Stromal cell of bone marrow (primary cell): ENCODE results near the gene RPL13.

Experiments
- DNase-seq: peaks from one replicate; pipeline ENCODE4 v3.0.0-alpha.2; 2012; ENCODE audit warnings: low read depth

The RPL13 gene

GRCh38 chr16:89545044-89545830 is 15.2 kb upstream of the RPL13 start:
- no peak for DNase-seq

GRCh38 chr16:89545831-89546574 is 14.5 kb upstream of the RPL13 start:
- DNase-seq = no peak

- no peak for DNase-seq
These were observed 13.7 kb upstream of the RPL13 start for GRCh38 chr16:89546781-89547180.

DNA sequence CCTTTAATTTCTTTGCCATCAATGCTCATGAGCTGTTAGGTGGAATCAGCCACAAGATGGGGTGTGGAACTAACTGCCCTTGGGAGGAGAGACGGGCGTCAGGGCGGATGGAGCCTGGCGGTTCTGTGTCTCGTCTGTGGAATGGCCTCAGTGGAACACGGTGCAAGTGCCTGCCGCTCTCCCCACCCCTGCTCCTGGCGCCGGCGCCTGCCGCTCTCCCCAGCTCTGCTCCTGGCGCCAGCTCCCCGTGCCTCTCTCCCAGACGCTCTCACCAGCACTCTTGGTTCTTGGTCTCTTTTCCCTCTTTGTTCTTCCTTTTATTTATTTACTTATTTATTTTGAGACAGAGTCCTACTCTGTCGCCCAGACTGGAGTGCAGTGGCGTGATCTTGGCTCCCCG is 13.2 kb upstream of the RPL13 start:
- DNase-seq = no peak

GRCh38 chr16:89547860-89548259 is 12.6 kb upstream of the RPL13 start:
- no peak for DNase-seq

- no peak for DNase-seq
These were observed 12.0 kb upstream of the RPL13 start for GRCh38 chr16:89548344-89549006.

GRCh38 chr16:89549007-89549700 is 11.3 kb upstream of the RPL13 start:
- no peak for DNase-seq

DNA sequence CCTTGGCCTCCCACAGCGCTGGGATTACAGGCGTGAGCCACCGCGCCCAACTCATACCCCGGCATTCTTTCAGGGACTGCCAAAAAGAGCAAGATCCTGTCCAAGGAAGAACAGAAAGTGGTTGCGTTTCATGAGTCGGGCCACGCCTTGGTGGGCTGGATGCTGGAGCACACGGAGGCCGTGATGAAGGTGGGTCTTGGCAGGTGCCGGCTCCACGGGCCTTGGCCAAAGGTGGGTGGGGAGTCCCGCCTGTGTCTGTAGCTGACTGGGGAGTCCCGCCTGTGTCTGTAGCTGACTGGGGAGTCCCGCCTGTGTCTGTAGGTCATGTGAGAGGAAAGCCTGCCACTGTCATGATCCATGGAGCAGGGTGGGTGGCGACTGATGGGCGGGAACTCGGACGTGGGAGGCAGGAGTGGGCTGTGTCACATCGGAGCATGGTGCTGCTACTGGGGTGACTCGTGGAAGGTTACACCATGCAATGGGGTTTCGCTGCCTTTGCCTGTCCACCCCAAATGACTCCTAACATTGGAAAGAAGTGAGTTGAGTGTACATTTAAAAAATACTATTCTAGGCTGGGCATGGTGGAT is 10.0 kb upstream of the RPL13 start:
- no peak for DNase-seq

DNA sequence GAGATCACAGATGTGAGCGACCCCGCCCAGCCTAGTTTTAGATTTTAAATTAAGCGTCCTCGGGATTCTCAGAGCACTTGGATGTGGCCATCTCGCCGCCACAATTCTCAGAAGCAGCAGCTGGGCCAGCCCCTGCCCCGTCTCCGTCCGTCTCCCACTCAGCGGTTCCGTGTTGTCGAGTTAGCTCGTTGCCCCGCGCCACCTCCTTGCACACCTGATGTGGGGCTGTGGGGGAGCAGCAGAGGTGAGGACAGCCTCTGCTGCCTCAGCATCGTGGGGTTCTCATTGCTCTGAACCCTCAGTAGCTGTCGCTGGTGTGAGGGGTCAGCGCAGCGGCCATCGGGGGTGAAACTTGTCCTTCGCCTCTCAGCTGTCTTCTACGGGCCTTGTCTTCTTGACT is 8.2 kb upstream of the RPL13 start:
- no peak for DNase-seq

DNA sequence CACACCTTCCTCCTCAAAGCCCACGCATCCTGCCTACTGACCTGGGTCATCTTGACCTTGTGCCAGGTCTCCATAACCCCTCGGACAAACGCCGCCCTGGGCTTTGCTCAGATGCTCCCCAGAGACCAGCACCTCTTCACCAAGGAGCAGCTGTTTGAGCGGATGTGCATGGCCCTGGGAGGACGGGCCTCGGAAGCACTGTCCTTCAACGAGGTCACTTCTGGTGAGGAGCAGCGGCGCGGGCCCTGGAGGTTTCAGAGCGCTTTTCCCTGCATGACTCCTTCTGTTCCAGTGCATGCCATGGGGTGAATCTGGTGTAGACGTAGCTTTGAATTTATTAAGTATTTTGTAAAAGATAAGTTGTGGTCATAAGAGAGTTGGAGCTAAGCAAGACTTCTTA is 7.6 kb upstream of the RPL13 start:
- DNase-seq = no peak

GRCh38 chr16:89553733-89554132 is 6.7 kb upstream of the RPL13 start:
- no peak for DNase-seq

GRCh38 chr16:89554343-89554742 is 6.1 kb upstream of the RPL13 start:
- no peak for DNase-seq

DNA sequence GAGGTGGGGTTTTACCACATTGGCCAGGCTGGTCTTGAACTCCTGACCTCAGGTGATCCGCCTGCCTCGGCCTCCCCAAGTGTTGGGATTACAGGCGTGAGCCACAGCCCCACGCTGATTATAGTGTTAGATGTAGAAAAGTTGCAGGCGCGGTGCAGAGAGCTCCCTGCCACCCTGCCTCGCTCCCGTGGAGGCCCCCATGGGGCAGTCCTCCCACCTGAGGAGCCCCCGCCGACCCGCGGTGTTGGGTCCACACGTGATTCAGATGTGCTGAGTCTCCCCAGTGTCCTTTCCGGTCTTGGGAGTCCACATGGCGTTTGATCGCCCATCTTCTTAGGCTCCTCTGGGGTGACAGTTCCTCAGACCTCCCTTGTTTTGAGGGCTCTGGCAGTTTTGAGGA is 5.2 kb upstream of the RPL13 start:
- DNase-seq = no peak

- DNase-seq = no peak
These were observed 4.7 kb upstream of the RPL13 start for GRCh38 chr16:89555780-89556179.

DNA sequence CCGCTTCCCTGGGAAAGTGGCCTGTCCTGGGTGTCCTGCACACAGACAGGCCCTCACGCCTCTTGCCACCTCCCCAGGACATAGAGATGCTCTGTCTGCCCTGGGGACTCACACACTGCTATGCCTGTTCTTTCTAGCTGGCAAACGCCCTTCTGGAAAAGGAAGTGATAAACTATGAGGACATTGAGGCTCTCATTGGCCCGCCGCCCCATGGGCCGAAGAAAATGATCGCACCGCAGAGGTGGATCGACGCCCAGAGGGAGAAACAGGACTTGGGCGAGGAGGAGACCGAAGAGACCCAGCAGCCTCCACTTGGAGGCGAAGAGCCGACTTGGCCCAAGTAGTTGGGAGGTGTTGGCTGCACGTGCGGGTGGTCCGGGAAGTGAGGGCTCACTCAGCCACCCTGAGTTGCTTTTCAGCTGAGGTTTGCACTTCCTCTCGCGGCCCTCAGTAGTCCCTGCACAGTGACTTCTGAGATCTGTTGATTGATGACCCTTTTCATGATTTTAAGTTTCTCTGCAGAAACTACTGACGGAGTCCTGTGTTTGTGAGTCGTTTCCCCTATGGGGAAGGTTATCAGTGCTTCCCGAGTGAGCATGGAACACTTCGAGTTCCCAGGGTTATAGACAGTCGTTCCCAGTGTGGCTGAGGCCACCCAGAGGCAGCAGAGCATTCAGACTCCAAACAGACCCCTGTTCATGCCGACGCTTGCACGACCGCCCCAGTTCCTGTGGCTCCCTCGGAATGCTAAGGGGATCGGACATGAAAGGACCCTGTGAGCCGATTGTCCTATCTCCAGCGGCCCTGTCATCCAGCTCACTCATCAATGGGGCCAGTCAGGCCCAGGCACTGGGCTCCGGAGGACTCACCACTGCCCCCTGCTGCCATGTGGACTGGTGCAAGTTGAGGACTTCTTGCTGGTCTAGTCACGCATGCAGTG is 3.5 kb upstream of the RPL13 start:
- DNase-seq = peak; percentile 57

- no peak for DNase-seq
These were observed 2.6 kb upstream of the RPL13 start for GRCh38 chr16:89557690-89558490.

- DNase-seq = no peak
These were observed 831 bp downstream of the RPL13 start for GRCh38 chr16:89561142-89561883.

DNA sequence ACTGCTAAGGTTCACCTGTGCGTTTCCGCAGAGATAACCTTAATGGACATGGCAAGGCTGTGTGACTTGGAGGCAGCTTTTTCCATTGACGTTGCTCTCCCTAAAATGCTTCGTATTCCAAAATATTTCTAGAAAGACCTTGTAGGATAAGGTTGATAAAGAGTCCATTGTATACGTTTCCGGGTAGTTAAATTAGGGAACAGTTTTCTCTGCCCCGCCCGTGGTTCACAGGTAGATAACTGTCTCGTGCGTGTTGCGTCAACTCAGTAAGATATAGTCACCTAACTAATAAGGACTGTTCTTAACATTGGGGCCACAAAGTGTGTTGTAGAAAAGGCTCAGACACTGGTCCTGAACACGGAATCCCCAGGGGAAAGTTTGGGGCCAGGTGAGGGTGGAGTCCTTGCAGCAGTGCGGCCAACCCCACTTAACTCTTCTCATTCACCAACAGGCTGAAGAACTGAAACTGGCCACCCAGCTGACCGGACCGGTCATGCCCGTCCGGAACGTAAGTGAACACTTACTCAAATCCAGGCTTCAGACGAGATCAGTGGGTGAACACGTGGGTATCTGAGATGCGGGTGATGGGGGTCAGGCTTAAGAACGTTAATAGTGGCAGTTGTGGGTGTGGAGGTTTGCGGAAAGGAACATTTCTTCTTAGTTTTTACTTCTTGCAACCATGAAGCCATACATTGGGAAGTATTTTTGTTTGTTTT is 1.6 kb downstream of the RPL13 start:
- DNase-seq = no peak

DNA sequence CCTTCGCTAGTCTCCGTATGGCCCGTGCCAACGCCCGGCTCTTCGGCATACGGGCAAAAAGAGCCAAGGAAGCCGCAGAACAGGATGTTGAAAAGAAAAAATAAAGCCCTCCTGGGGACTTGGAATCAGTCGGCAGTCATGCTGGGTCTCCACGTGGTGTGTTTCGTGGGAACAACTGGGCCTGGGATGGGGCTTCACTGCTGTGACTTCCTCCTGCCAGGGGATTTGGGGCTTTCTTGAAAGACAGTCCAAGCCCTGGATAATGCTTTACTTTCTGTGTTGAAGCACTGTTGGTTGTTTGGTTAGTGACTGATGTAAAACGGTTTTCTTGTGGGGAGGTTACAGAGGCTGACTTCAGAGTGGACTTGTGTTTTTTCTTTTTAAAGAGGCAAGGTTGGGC is 2.5 kb downstream of the RPL13 start:
- no peak for DNase-seq
